ENCODE measurements around the gene AMELX.

- TF ChIP-seq CTCF (IDR thresholded peaks at IDR 0.05) (no peak), POLR2A (IDR thresholded peaks at IDR 0.05) (no peak)
Measured at GRCh38 chrX:11259437-11259836, 33.8 kb upstream of the AMELX start.
